Measurements from ENCODE around the gene BLVRB. TPM values are rescaled to one million over a fixed set of nuclear protein-coding genes. Genes with fewer than 3 reads are reported as not detected.

Gene BLVRB
- total and polyA plus RNA-seq, 9 of the 15 experiments (the other 6 are each of a cell fraction or from before 2014, with no cell fraction given): 81.1 to 749 (median 331) TPM

DNA sequence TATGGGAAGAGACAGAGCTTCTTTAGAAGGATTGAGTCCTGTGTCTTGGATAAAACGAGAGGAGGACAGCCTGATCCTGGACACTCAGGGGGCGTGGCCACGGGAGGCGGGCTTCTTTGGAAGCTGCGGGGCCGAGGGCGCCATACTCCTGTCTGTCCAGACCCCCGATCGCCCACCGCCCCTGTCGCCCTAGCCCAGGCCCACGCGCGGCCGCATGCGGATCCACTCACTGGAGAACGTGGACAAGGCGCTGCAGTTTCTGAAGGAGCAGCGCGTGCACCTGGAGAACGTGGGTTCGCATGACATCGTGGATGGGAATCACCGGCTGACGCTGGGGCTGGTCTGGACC lies 24.3 kb upstream of the BLVRB start (continued):
- TF ChIP-seq CTCFL (IDR thresholded peaks at IDR 0.05; ENCODE audit: borderline replicate concordance, insufficient read depth, low read depth, low read length, poor library complexity, severe bottlenecking) (peak; percentile 5), ZNF696 (CRISPR knock-in tag; conservative IDR thresholded peaks at IDR 0.05) (no peak), NCOA1 (IDR thresholded peaks at IDR 0.05; ENCODE audit: low read depth) (no peak), POLR2G (IDR thresholded peaks at IDR 0.05; ENCODE audit: low read depth, low read length) (peak; percentile 58; the same call in 1 of the 2 replicates), RNF219 (CRISPR knock-in tag; IDR thresholded peaks at IDR 0.05) (no peak), ZNF41 (CRISPR knock-in tag; conservative IDR thresholded peaks at IDR 0.05) (no peak), MAX (CRISPR knock-in tag; IDR thresholded peaks at IDR 0.05) (peak; percentile 66; the same call in 1 of the 2 replicates), HDAC1 (IDR thresholded peaks at IDR 0.05) (0 out of 4 replicates have a peak, but pooled peaks of 1 of the 2 experiments have one; percentile 7), GABPB1 (CRISPR knock-in tag; IDR thresholded peaks at IDR 0.05) (peak; percentile 65; the same call in 1 of the 2 replicates), PREB (CRISPR knock-in tag; IDR thresholded peaks at IDR 0.05) (0 out of 2 replicates have a peak, but pooled peaks have one; percentile 5), POLR2A (conservative IDR thresholded peaks at IDR 0.05) (0 out of 2 replicates have a peak, but pooled peaks have one; percentile 7), LCOR (CRISPR knock-in tag; IDR thresholded peaks at IDR 0.05) (peak; percentile 5; the same call in 1 of the 2 replicates), RBFOX2 (IDR thresholded peaks at IDR 0.05; ENCODE audit: low read depth, low read length) (peak; percentile 63; the same call in 1 of the 2 replicates), ZFX (CRISPR knock-in tag; IDR thresholded peaks at IDR 0.05) (peak; percentile 58; the same call in 1 of the 2 replicates), ZNF695 (CRISPR knock-in tag; IDR thresholded peaks at IDR 0.05) (no peak), HMGN3 (IDR thresholded peaks at IDR 0.05; ENCODE audit: borderline replicate concordance, extremely low read depth, insufficient read length, low read depth, low read length) (peak; percentile 49), IRF2 (CRISPR knock-in tag; IDR thresholded peaks at IDR 0.05) (no peak)
- TF ChIP-seq, protein P1, sequence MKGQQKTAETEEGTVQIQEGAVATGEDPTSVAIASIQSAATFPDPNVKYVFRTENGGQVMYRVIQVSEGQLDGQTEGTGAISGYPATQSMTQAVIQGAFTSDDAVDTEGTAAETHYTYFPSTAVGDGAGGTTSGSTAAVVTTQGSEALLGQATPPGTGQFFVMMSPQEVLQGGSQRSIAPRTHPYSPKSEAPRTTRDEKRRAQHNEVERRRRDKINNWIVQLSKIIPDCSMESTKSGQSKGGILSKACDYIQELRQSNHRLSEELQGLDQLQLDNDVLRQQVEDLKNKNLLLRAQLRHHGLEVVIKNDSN (CRISPR knock-in tag; IDR thresholded peaks at IDR 0.05): 0 out of 2 replicates have a peak, but pooled peaks have one; percentile 24
- TF ChIP-seq, protein P2, sequence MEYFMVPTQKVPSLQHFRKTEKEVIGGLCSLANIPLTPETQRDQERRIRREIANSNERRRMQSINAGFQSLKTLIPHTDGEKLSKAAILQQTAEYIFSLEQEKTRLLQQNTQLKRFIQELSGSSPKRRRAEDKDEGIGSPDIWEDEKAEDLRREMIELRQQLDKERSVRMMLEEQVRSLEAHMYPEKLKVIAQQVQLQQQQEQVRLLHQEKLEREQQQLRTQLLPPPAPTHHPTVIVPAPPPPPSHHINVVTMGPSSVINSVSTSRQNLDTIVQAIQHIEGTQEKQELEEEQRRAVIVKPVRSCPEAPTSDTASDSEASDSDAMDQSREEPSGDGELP (CRISPR knock-in tag; IDR thresholded peaks at IDR 0.05; ENCODE audit: borderline replicate concordance): 0 out of 2 replicates have a peak, but pooled peaks have one; percentile 5

Measured in K562 (cell line).